Upper lobe of right lung (tissue), 1 donor: ENCODE data around the gene NSF. TPM values are rescaled to one million over a fixed set of nuclear protein-coding genes. Genes with fewer than 3 reads are reported as not detected.
"Not testable (repeated sequence)": the region's sequence is repeated elsewhere in the genome, so short reads cannot be mapped to it uniquely, and the experiment has no call there.

Source experiments
- ATAC-seq: fragments of 200-7000 bp; cut with Tn5 transposase; one replicate; pipeline ENCODE4 v1.9.1; 2020; ENCODE audit warnings: mild to moderate bottlenecking, moderate library complexity
- DNase-seq: peaks from one replicate; pipeline ENCODE4 v3.0.0-alpha.2; 2020
- H3K27ac ChIP-seq: fragments of 200-600 bp; one replicate; pipeline ENCODE4 v1.8.0; 2022
- H3K27me3 ChIP-seq: fragments of 200-600 bp; one replicate; pipeline ENCODE4 v1.8.0; 2022; ENCODE audit warnings: mild to moderate bottlenecking
- H3K36me3 ChIP-seq: fragments of 200-600 bp; one replicate; pipeline ENCODE4 v1.8.0; 2022
- H3K4me1 ChIP-seq: fragments of 200-600 bp; one replicate; pipeline ENCODE4 v1.8.0; 2022
- H3K4me3 ChIP-seq: fragments of 200-600 bp; one replicate; pipeline ENCODE4 v1.8.0; 2022; ENCODE audit warnings: mild to moderate bottlenecking
- H3K9me3 ChIP-seq: fragments of 200-600 bp; one replicate; pipeline ENCODE4 v1.8.0; 2022
- CTCF ChIP-seq: fragments of 200-600 bp; IDR thresholded peaks from one replicate; pipeline ENCODE4 v1.8.0; 2022; ENCODE audit warnings: antibody characterized with exemption
- intact Hi-C: fragments of 100-400 bp; cut with DNase I; formaldehyde crosslinking; loops from one replicate; pipeline ENCODE4 v1.11.0; 2022
- total RNA-seq: library from RNA; stranded (reverse); fragmentation: NEBNext Ultra II Directional; extraction: Animal tissue kit (Norgen Biotek cat#: 25700); gene quantifications from one replicate; pipeline ENCODE4 v1.2.1, GENCODE V29; 2021
- donor health status: DM: no; HTN: yes; CAD: no; lungs with severe emphysema.

The NSF gene
- total RNA-seq, 1 donor from 2014 or later = 49.6 TPM

- H3K4me3 ChIP-seq, H3K9me3 ChIP-seq, DNase-seq, H3K27me3 ChIP-seq, H3K36me3 ChIP-seq, H3K27ac ChIP-seq, intact Hi-C loops, H3K4me1 ChIP-seq, ATAC-seq: not testable (repeated sequence)
These were observed 93.2 kb downstream of the NSF start for GRCh38 chr17:46683653-46684052.

- H3K4me3 ChIP-seq, H3K36me3 ChIP-seq, H3K9me3 ChIP-seq, ATAC-seq, H3K27me3 ChIP-seq, intact Hi-C loops, DNase-seq, H3K4me1 ChIP-seq, H3K27ac ChIP-seq: not testable (repeated sequence)
These were observed 94.8 kb downstream of the NSF start for GRCh38 chr17:46685284-46685683.

GRCh38 chr17:46692196-46692595 is 101.7 kb downstream of the NSF start:
- H3K36me3 ChIP-seq, DNase-seq, ATAC-seq, H3K4me3 ChIP-seq, H3K9me3 ChIP-seq, H3K27ac ChIP-seq, H3K27me3 ChIP-seq, intact Hi-C loops, H3K4me1 ChIP-seq: not testable (repeated sequence)

GRCh38 chr17:46693283-46693682 is 102.8 kb downstream of the NSF start:
- H3K27ac ChIP-seq, H3K27me3 ChIP-seq, ATAC-seq, DNase-seq, H3K4me1 ChIP-seq, H3K36me3 ChIP-seq, H3K9me3 ChIP-seq, intact Hi-C loops, H3K4me3 ChIP-seq: not testable (repeated sequence)

- H3K9me3 ChIP-seq, DNase-seq, H3K27me3 ChIP-seq, H3K36me3 ChIP-seq, H3K27ac ChIP-seq, ATAC-seq, intact Hi-C loops, H3K4me1 ChIP-seq, H3K4me3 ChIP-seq: not testable (repeated sequence)
These were observed 106.1 kb downstream of the NSF start for GRCh38 chr17:46696522-46696921.

- H3K4me3 ChIP-seq, H3K36me3 ChIP-seq, intact Hi-C loops, H3K27ac ChIP-seq, H3K9me3 ChIP-seq, H3K27me3 ChIP-seq, ATAC-seq, H3K4me1 ChIP-seq, DNase-seq: not testable (repeated sequence)
These were observed 108.5 kb downstream of the NSF start for GRCh38 chr17:46699014-46699413.

- no peak for TF ChIP-seq CTCF
- no peaks in the 10 kb centered on the region for H3K27me3 ChIP-seq
- DNase-seq (no peak), ATAC-seq (no peak)
- H3K4me3 ChIP-seq = no peak overlapping the region
- intact Hi-C loops = no loop called here
- no peaks in the 10 kb centered on the region for H3K9me3 ChIP-seq
- no peaks in the 10 kb centered on the region for H3K4me1 ChIP-seq
- peaks cover 18% of the 10 kb centered on the region for H3K36me3 ChIP-seq
- H3K27ac ChIP-seq = no peak overlapping the region
These were observed 127.5 kb downstream of the NSF start for GRCh38 chr17:46717999-46718398.

- Histone ChIP-seq H3K4me1 (no peaks in the 10 kb centered on the region), H3K4me3 (no peak overlapping the region), H3K27me3 (no peaks in the 10 kb centered on the region), H3K27ac (no peak overlapping the region), H3K9me3 (no peaks in the 10 kb centered on the region), H3K36me3 (peaks cover 18% of the 10 kb centered on the region)
- no peak for ATAC-seq
- intact Hi-C loops = no loop called here
- DNase-seq = no peak
- no peak for TF ChIP-seq CTCF
These were observed 129.4 kb downstream of the NSF start for GRCh38 chr17:46719891-46720290.

GRCh38 chr17:46720408-46720807 is 129.9 kb downstream of the NSF start:
- intact Hi-C loops = no loop called here
- no peaks in the 10 kb centered on the region for H3K27me3 ChIP-seq
- no peak for TF ChIP-seq CTCF
- DNase-seq = no peak
- no peak overlapping the region for H3K27ac ChIP-seq
- no peaks in the 10 kb centered on the region for H3K4me1 ChIP-seq
- ATAC-seq = no peak
- no peak overlapping the region for H3K4me3 ChIP-seq
- peaks cover 18% of the 10 kb centered on the region for H3K36me3 ChIP-seq
- H3K9me3 ChIP-seq = no peaks in the 10 kb centered on the region
